Glomerular endothelial cell (primary cell): ENCODE data around the gene SLC25A13. TPM values are rescaled to one million over a fixed set of nuclear protein-coding genes. Genes with fewer than 3 reads are reported as not detected.
"Not testable (repeated sequence)": the region's sequence is repeated elsewhere in the genome, so short reads cannot be mapped to it uniquely, and the experiment has no call there.

Experiments used
- DNase-seq: peaks from one replicate; pipeline ENCODE4 v3.0.0-alpha.2; 2011; ENCODE audit warnings: low read depth, low spot score; ENCODE audit errors: extremely low read depth
- total RNA-seq: library from RNA; depleted of rRNA; stranded (reverse); fragments of >200 nt; gene quantifications from 2 replicates; pipeline ENCODE4 v1.2.3, GENCODE V29; 2015

The SLC25A13 gene
- total RNA-seq, 1 donor from 2014 or later: 38.6 TPM

GRCh38 chr7:96303105-96303685 is 18.7 kb downstream of the SLC25A13 start:
- no peak for DNase-seq

- DNase-seq: no peak
Observed at GRCh38 chr7:96300986-96301385, 20.9 kb downstream of the SLC25A13 start.

GRCh38 chr7:96300502-96300901 is 21.4 kb downstream of the SLC25A13 start:
- no peak for DNase-seq

DNA sequence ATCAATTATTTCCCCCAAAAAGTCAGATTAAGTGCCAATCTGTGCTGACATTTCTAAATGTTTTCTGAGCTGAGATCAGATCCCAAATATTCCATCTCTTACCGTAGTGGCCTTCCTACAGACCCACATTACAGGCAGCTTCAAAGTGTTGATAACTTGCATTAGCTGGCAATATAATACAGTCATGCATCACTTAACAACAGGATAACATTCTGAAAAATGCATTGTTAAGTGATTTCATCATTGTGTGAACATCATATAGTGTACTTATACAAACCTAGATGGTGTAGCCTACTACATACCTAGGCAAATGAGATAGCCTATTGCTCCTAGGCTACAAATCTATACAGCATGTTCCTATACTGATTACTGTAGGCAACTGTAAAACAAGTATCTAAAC is 22.4 kb downstream of the SLC25A13 start:
- DNase-seq: no peak

- no peak for DNase-seq
Observed at GRCh38 chr7:96297876-96298275, 24.0 kb downstream of the SLC25A13 start.

- DNase-seq: not testable (repeated sequence)
Observed at GRCh38 chr7:96297446-96297845, 24.5 kb downstream of the SLC25A13 start.

DNA sequence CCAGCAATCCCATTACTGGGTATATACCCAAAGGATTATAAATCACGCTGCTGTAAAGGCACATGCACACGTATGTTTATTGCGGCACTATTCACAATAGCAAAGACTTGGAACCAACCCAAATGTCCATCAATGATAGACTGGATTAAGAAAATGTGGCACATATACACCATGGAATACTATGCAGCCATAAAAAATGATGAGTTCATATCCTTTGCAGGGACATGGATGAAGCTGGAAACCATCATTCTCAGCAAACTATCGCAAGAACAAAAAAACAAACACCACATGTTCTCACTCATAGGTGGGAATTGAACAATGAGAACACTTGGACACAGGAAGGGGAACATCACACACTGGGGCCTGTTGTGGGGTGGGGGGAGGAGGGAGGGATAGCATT is 28.0 kb downstream of the SLC25A13 start:
- DNase-seq: not testable (repeated sequence)

GRCh38 chr7:96287559-96287958 is 34.3 kb downstream of the SLC25A13 start:
- DNase-seq: no peak

GRCh38 chr7:96287132-96287531 is 34.8 kb downstream of the SLC25A13 start:
- no peak for DNase-seq

- no peak for DNase-seq
Observed at GRCh38 chr7:96285579-96285978, 36.3 kb downstream of the SLC25A13 start.

DNA sequence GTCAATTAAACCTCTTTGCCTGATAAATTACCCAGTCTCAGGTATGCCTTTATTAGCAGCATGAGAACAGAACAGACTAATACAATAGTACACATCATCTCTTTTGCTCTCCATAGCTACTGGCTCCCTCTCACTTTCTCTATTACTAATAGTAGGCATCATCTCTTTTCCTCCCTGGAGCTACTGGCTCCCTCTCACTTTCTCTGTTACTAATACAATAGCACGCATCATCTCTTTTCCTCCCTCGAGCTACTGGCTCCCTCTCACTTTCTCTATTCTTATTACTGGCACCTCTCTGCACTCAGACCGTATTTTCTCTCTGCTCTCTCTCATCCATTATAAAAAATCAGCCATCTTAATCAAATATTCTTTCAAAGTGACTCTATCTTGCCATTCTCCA is 37.1 kb downstream of the SLC25A13 start:
- no peak for DNase-seq

- DNase-seq: no peak
Observed at GRCh38 chr7:96284240-96284639, 37.7 kb downstream of the SLC25A13 start.

DNA sequence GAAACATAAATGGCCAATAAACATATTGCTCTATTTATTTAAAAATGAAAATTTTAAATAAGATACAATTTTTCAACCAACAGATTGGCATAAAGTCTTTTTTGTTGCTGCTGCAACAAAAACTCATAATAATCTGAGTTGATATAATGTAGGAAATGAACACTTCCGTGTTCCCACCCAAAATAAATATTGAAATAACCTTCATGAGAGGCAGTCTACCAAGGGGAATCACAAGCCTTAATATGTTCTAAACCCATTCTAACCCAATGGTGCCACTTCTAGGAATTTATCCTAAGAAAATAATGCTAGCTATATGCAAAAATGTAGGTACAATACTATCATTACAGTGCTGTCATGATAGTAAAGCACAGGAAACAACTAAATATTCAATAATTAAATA is 39.1 kb downstream of the SLC25A13 start:
- no peak for DNase-seq

- no peak for DNase-seq
Observed at GRCh38 chr7:96277921-96278320, 44.0 kb downstream of the SLC25A13 start.

- DNase-seq: no peak
Observed at GRCh38 chr7:96276019-96276418, 45.9 kb downstream of the SLC25A13 start.

- no peak for DNase-seq
Observed at GRCh38 chr7:96273716-96274115, 48.2 kb downstream of the SLC25A13 start.

DNA sequence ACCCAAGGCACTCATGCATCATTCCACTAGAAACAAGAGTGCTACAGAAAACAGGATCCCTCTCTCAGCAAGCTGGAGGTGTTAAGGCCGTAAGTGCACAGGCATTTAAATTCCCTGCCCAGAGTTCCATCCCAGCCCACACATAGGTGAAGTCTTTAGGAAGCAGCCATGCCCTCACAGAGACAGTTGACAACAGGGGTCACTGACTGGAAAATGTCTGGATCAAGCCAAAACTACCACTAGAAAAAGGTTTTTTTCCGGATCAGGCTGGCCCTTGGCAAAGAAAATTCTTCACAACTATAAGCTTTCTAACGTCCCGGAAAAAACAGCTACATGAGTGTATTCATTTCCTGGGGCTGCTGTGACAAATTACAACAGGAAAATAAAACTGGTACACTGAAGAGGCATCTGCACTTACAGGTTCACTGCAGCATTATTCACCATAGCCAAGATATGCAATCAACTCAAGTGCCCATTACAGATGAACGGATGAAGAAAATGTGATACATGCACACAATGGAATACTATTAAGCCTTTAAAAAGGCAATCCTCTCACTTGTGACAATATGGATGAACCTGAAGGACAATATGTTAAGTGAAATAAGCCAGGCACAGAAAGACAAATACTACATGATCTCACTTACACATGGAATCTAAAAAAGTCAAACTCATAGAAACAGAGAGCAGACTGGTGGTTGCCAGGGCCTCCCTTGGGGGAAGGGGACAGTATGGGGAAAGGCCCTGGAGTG is 52.5 kb downstream of the SLC25A13 start:
- no peak for DNase-seq

DNA sequence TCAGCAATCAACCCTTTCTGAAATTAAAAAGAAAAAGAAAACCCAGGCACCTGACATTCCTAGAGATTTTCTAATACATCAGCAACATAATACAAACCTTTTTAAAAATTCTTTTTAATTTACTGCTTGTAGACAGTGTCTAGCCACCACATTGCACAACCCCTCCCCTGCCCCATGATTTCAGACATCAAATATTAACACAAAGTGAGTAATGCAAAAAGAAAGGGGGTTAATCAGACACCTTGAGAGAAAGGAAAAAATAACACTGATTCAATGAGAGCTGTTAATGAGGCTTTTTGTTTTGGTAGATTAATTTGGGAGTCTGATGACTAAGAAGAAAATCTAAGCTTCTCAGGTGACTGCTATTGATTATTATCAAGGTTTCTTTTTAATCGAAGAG is 55.3 kb downstream of the SLC25A13 start:
- no peak for DNase-seq

DNA sequence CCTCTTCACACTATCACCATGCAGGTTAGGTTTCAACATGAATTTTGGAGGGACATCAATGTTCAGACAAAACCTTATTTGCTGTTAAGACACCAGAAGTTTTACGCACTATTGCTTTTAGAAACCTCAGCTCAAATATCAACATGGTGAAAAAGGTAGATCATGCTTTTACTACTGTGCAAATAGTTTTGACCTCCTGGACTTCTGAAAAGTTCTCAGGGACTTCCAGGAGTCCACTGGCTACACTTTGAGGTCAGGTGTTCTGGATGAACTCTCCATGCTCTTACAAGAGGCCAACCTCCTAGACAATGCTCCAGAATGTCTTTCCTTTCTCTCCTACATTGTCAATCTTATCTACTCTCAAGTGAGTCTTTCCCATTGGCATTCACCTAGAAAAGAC is 55.9 kb downstream of the SLC25A13 start:
- DNase-seq: no peak

DNA sequence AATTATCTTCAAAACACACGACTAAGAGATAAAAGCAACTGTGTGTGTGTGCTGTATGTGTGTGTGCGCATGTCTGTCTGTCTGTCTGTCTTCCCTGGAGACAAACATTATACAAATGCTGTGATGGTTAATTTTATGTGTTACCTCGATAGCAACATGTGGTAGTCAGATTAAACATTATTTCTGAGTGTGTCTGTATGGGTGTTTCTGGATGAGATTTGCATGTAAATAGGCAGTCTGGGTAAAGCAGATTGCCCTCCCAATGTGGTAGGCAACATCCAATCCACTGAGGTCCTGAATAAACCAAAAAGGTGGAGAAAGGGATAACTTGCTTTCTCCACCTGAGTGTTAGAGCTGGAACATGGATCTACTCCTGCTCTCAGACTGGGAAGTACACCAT is 67.9 kb downstream of the SLC25A13 start:
- DNase-seq: no peak

DNA sequence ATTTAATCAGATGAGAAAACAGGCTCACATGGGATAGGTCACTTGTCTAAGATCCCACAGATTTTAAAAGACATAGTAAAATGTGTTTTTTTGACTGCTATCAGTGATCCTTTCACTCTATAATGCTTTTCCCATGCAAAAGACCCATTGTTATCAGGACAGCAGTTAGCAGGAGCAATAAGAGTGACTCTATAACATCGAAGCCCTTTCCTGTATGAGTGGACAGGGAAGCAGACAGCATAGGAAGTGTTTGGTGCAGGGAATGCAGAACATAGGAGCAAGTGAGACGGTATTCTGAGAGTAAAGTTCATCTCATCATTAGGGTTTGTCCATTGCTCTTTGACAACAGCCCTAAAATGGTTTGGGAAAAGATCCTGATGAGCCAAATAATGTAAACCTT is 68.5 kb downstream of the SLC25A13 start:
- DNase-seq: no peak

GRCh38 chr7:96250776-96251361 is 71.0 kb downstream of the SLC25A13 start:
- DNase-seq: no peak
